Thoracic aorta (tissue), 2 donors: ENCODE data around the gene SIGLEC11. TPM values are rescaled to one million over a fixed set of nuclear protein-coding genes. Genes with fewer than 3 reads are reported as not detected.

Experiments used
- ATAC-seq: fragments of 150-250 bp; one replicate; pipeline ENCODE4 v1.8.0; 2017; ENCODE audit warnings: low read depth; ENCODE audit not compliant: insufficient number of reproducible peaks, low FRiP score
- DNase-seq: peaks from one replicate; pipeline ENCODE4 v3.0.0-alpha.2; 2020; ENCODE audit warnings: low spot score
- H3K27ac ChIP-seq, 2 donors: fragments of 200-600 bp; sonication (generic); 1 replicate in 1 of 2; 2 replicates in 1 of 2; pipeline ENCODE4 v1.5.1; 2016; ENCODE audit warnings: mild to moderate bottlenecking in 2 of 2, moderate library complexity in 2 of 2
- H3K27me3 ChIP-seq: fragments of 200-600 bp; sonication (generic); replicated peaks from 2 replicates; pipeline ENCODE4 v1.6.0; 2016; ENCODE audit warnings: mild to moderate bottlenecking; ENCODE audit not compliant: insufficient read depth
- H3K36me3 ChIP-seq: fragments of 200-600 bp; sonication (generic); one replicate; pipeline ENCODE4 v1.5.1; 2016
- H3K4me1 ChIP-seq, 2 donors: fragments of 200-600 bp; sonication (generic); 1 replicate in 1 of 2; 2 replicates in 1 of 2; pipeline versions ENCODE4 v1.5.1 to v1.6.0; 2016; ENCODE audit warnings: low read depth in 2 of 2, mild to moderate bottlenecking in 1 of 2; ENCODE audit not compliant: control insufficient read depth in 1 of 2
- H3K4me3 ChIP-seq: fragments of 200-600 bp; sonication (generic); 2 replicates; pipeline ENCODE4 v1.5.1; 2016; ENCODE audit warnings: mild to moderate bottlenecking
- H3K9me3 ChIP-seq: fragments of 200-600 bp; sonication (generic); 2 replicates; pipeline ENCODE4 v1.5.1; 2016
- total RNA-seq, 2 donors: library from RNA; depleted of rRNA; stranded (reverse); fragments of >200 nt; gene quantifications; one replicate each; pipeline versions ENCODE4 v1.1.0 to v1.2.3, GENCODE V29; 2016
- TF ChIP-seq, protein P1 (sequence below): fragments of 200-600 bp; sonication (generic); IDR thresholded peaks from one replicate; pipeline ENCODE4 v1.5.1; 2019; ENCODE audit warnings: antibody characterized with exemption

The SIGLEC11 gene
- total RNA-seq, 2 donors from 2014 or later, result 2.8 to 10.0 TPM

DNA sequence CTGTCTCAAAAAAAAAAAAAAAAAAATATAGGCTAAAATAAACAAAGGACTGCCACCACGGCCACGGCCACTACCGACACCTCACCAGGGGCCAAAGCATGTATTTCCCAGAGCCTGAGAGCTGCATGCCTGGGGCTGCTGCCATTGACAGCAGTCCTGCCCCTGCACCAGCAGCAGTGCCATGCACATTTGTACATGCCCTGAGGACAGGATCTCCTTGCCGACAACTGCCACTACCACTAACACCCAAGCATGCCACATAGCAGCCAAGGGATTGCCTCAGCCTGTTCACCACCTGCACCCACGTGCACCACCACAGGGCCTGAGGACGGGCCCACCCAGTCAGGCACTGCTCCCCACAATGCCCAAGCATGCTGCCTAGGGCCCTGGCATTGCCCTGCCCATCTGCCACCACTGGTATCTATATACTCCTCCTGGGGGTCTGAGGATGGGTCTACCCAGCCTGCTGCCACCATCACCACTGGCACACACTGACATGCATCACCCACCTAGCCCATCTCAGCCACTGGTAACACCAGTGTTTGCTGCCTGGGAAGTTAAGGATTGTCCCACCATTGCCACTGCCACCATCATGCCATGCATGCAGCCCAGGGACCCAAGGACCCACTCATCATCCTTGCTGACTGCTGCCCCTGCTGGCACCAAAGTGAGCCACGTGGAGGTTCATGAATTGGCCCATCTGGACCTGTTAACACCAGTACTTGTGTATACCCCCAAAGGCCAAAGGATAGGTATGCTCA lies 21.1 kb downstream of the SIGLEC11 start:
- H3K27me3 ChIP-seq, result no peaks in the 10 kb centered on the region
- H3K9me3 ChIP-seq, result no peaks in the 10 kb centered on the region
- no peak overlapping the region for H3K4me3 ChIP-seq
- H3K36me3 ChIP-seq, result no peaks in the 10 kb centered on the region
- TF ChIP-seq, protein P1, sequence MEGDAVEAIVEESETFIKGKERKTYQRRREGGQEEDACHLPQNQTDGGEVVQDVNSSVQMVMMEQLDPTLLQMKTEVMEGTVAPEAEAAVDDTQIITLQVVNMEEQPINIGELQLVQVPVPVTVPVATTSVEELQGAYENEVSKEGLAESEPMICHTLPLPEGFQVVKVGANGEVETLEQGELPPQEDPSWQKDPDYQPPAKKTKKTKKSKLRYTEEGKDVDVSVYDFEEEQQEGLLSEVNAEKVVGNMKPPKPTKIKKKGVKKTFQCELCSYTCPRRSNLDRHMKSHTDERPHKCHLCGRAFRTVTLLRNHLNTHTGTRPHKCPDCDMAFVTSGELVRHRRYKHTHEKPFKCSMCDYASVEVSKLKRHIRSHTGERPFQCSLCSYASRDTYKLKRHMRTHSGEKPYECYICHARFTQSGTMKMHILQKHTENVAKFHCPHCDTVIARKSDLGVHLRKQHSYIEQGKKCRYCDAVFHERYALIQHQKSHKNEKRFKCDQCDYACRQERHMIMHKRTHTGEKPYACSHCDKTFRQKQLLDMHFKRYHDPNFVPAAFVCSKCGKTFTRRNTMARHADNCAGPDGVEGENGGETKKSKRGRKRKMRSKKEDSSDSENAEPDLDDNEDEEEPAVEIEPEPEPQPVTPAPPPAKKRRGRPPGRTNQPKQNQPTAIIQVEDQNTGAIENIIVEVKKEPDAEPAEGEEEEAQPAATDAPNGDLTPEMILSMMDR, result no peak
- H3K27ac ChIP-seq, result no peak overlapping the region
- peaks cover 0 to 4% of the 10 kb centered on the region in 2 donors for H3K4me1 ChIP-seq
- DNase-seq (no peak), ATAC-seq (no peak)

DNA sequence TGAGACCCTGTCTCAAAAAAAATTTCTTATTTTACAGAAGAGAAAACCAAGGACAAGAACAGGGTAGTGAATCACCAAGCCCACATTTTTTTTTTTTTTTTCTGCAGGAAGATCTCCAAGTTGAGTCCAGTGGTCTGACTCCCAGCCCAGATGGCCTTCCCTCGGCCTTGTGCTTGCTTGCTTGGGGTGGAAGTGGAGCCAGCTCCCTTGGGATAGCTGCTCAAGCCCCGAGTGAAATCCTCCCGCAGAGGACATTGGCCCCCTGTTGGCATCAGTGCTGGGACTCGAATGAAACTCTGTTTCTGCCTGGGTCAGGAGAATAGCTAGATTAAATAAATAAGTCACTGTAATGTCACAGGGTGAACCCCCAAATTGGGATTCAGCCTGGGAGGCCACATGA lies 22.3 kb downstream of the SIGLEC11 start:
- TF ChIP-seq, protein P1, result no peak
- Histone ChIP-seq H3K27ac (no peak overlapping the region), H3K27me3 (no peaks in the 10 kb centered on the region), H3K4me1 (peaks cover 0 to 4% of the 10 kb centered on the region in 2 donors), H3K36me3 (no peaks in the 10 kb centered on the region), H3K9me3 (no peaks in the 10 kb centered on the region), H3K4me3 (no peak overlapping the region)
- DNase-seq (no peak), ATAC-seq (no peak)

GRCh38 chr19:49937750-49938381 lies 23.1 kb downstream of the SIGLEC11 start:
- Histone ChIP-seq H3K36me3 (no peaks in the 10 kb centered on the region), H3K4me3 (peak overlapping the region; percentile 45), H3K27me3 (no peaks in the 10 kb centered on the region), H3K9me3 (no peaks in the 10 kb centered on the region), H3K4me1 (peaks cover 0 to 4% of the 10 kb centered on the region in 2 donors), H3K27ac (no peak overlapping the region)
- DNase-seq (no peak), ATAC-seq (peak; percentile 64)
- TF ChIP-seq, protein P1, result peak; percentile 96

DNA sequence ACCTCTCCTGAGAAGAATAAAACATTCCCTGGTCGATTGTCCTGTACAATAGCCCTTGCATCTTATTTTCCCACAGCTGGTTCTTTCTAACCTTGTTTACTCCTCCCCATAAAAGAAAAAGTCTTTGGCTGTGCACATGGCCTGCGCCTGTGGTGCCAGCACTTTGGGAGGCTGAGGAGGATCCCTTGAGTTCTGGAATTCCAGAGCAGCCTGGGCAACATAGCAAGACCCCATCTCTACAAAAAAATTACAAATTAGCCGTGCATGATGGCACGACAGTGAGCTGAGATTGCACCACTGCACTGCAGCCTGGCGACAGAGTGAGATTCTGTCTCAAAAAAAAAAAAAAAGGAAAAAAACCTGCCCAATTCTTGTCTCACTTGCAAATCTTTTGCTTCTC lies 24.4 kb downstream of the SIGLEC11 start:
- ATAC-seq (no peak), DNase-seq (no peak)
- TF ChIP-seq, protein P1, result no peak
- no peaks in the 10 kb centered on the region for H3K36me3 ChIP-seq
- no peak overlapping the region for H3K4me3 ChIP-seq
- no peaks in the 10 kb centered on the region for H3K9me3 ChIP-seq
- peaks cover 0 to 4% of the 10 kb centered on the region in 2 donors for H3K4me1 ChIP-seq
- H3K27me3 ChIP-seq, result no peaks in the 10 kb centered on the region
- H3K27ac ChIP-seq, result no peak overlapping the region

GRCh38 chr19:49933643-49934042 lies 27.3 kb downstream of the SIGLEC11 start:
- Histone ChIP-seq H3K9me3 (no peaks in the 10 kb centered on the region), H3K27me3 (no peaks in the 10 kb centered on the region), H3K27ac (no peak overlapping the region), H3K36me3 (no peaks in the 10 kb centered on the region), H3K4me3 (no peak overlapping the region), H3K4me1 (peaks cover 7% of the 10 kb centered on the region in 2 donors)
- no peak for ATAC-seq
- DNase-seq, result no peak
- TF ChIP-seq, protein P1, result no peak
